GM23338 (cell line): Measurements from ENCODE around the gene SMTNL2. TPM values are rescaled to one million over a fixed set of nuclear protein-coding genes. Genes with fewer than 3 reads are reported as not detected.

ENCODE experiments used
- ATAC-seq: fragments of 200-7000 bp; cut with Tn5 transposase; 3 replicates; pipeline ENCODE4 v1.9.1; 2020
- DNase-seq: peaks from one replicate; pipeline ENCODE4 v3.0.0-alpha.2; 2015; ENCODE audit warnings: low spot score
- H2AFZ ChIP-seq: fragments of 200-600 bp; sonication (generic); 2 replicates; pipeline ENCODE4 v1.8.0; 2016; ENCODE audit warnings: antibody characterized with exemption, mild to moderate bottlenecking, moderate library complexity
- H3F3A ChIP-seq: fragments of 200-600 bp; sonication (generic); replicated peaks from 2 replicates; pipeline ENCODE4 v1.8.0; 2017; ENCODE audit warnings: antibody characterized with exemption, mixed run types, low read depth
- H3K27ac ChIP-seq: fragments of 200-600 bp; sonication (generic); 2 replicates; pipeline ENCODE4 v1.6.1; 2016; ENCODE audit warnings: low read depth
- H3K27me3 ChIP-seq: fragments of 200-600 bp; sonication (generic); 2 replicates; pipeline ENCODE4 v1.8.0; 2016; ENCODE audit warnings: mild to moderate bottlenecking, mixed run types, moderate library complexity; ENCODE audit not compliant: insufficient read depth
- H3K36me3 ChIP-seq: fragments of 200-600 bp; sonication (generic); 2 replicates; pipeline ENCODE4 v1.8.0; 2016; ENCODE audit warnings: mild to moderate bottlenecking; ENCODE audit not compliant: insufficient read depth
- H3K4me1 ChIP-seq: fragments of 200-600 bp; sonication (generic); 2 replicates; pipeline ENCODE4 v1.8.0; 2016; ENCODE audit warnings: mild to moderate bottlenecking, moderate library complexity; ENCODE audit not compliant: insufficient read depth
- H3K4me2 ChIP-seq: fragments of 200-600 bp; sonication (generic); 2 replicates; pipeline ENCODE4 v1.7.1; 2017; ENCODE audit warnings: mixed run types
- H3K4me3 ChIP-seq: fragments of 200-600 bp; sonication (generic); 2 replicates; pipeline ENCODE4 v1.6.1; 2016; ENCODE audit warnings: mixed run types
- H3K79me2 ChIP-seq: fragments of 200-600 bp; sonication (generic); replicated peaks from 2 replicates; pipeline ENCODE4 v1.8.0; 2017; ENCODE audit warnings: mild to moderate bottlenecking; ENCODE audit not compliant: insufficient read depth
- H3K9me2 ChIP-seq: fragments of 200-600 bp; sonication (generic); 2 replicates; pipeline ENCODE4 v1.8.0; 2017; ENCODE audit not compliant: insufficient read depth
- H4K20me1 ChIP-seq: fragments of 200-600 bp; sonication (generic); replicated peaks from 2 replicates; pipeline ENCODE4 v1.8.0; 2017; ENCODE audit warnings: mild to moderate bottlenecking; ENCODE audit not compliant: insufficient read depth
- H3K27ac Mint-ChIP-seq: 2 replicates; pipeline ENCODE4 v1.8.0; 2020; ENCODE audit warnings: inconsistent platforms, mild to moderate bottlenecking, moderate library complexity, mixed read lengths
- H3K27me3 Mint-ChIP-seq: 3 replicates; pipeline ENCODE4 v1.8.0; 2022; ENCODE audit warnings: low read depth, mild to moderate bottlenecking, moderate library complexity, mixed read lengths, inconsistent platforms; ENCODE audit not compliant: insufficient read depth, poor library complexity
- H3K36me3 Mint-ChIP-seq: 3 replicates; pipeline ENCODE4 v1.8.0; 2021; ENCODE audit warnings: low read depth, mild to moderate bottlenecking, inconsistent platforms, moderate library complexity, mixed read lengths
- H3K4me1 Mint-ChIP-seq: 3 replicates; pipeline ENCODE4 v1.8.0; 2020; ENCODE audit warnings: mild to moderate bottlenecking, inconsistent platforms, mixed read lengths
- H3K4me3 Mint-ChIP-seq: 3 replicates; pipeline ENCODE4 v1.8.0; 2021; ENCODE audit warnings: moderate library complexity, mild to moderate bottlenecking, inconsistent platforms, mixed read lengths
- H3K9me3 Mint-ChIP-seq: 3 replicates; pipeline ENCODE4 v1.8.0; 2020; ENCODE audit warnings: moderate library complexity, mild to moderate bottlenecking, inconsistent platforms, mixed read lengths
- CREB1 ChIP-seq: fragments of 250-450 bp; sonication (Bioruptor Pico); IDR thresholded peaks from 2 replicates; pipeline ENCODE4 v1.5.0; 2020; ENCODE audit warnings: low read depth, mild to moderate bottlenecking, moderate library complexity
- EZH2 ChIP-seq: fragments of 200-600 bp; sonication (generic); IDR thresholded peaks from one replicate; pipeline ENCODE4 v1.8.0; 2017; ENCODE audit warnings: antibody characterized with exemption, mild to moderate bottlenecking, low read depth; ENCODE audit not compliant: unreplicated experiment
- JUNB ChIP-seq: IDR thresholded peaks from one replicate; pipeline ENCODE4 v1.6.1; 2016; ENCODE audit warnings: antibody characterized with exemption; ENCODE audit not compliant: unreplicated experiment
- polyA plus RNA-seq: library from polyadenylated mRNA; unstranded; fragments of >200 nt; fragmentation: Nextera tagmentation; extraction: Ambion mirVana; gene quantifications from 2 replicates; pipeline ENCODE4 v1.2.1, GENCODE V29; 2016
- total RNA-seq: library from RNA; depleted of rRNA; stranded (reverse); fragments of >200 nt; shearing (Covaris generic); gene quantifications from 2 replicates; pipeline ENCODE4 v1.2.3, GENCODE V29; 2014
- TF ChIP-seq, protein P1 (sequence below): fragments of 250-450 bp; sonication (Bioruptor Pico); IDR thresholded peaks from 2 replicates; pipeline ENCODE4 v1.5.0; 2020; ENCODE audit warnings: mild to moderate bottlenecking, moderate library complexity

SMTNL2 gene
- total and polyA plus RNA-seq, 2 experiments from 2014 or later, result 1.3 to 4.3 TPM

GRCh38 chr17:4599505-4600281 is 15.4 kb downstream of the SMTNL2 start:
- Histone ChIP-seq H3K4me3 (peak overlapping the region; percentile 45), H3K4me1 (peaks cover 25% of the 10 kb centered on the region), H3K9me2 (no peaks in the 10 kb centered on the region), H3F3A (0 out of 2 replicates have a peak, but pooled peaks cover 9% of the 10 kb centered on the region), H3K4me2 (peak overlapping the region; percentile 74), H2AFZ (peak overlapping the region; percentile 94; the same call in 1 of the 2 replicates), H3K36me3 (no peaks in the 10 kb centered on the region), H3K27ac (no peak overlapping the region), H3K27me3 (no peaks in the 10 kb centered on the region), H3K79me2 (no peaks in the 10 kb centered on the region), H4K20me1 (no peaks in the 10 kb centered on the region)
- peak overlapping the region; percentile 61 for H3K4me3 Mint-ChIP-seq
- ATAC-seq (peak; percentile 70), DNase-seq (peak; percentile 74)
- peaks cover 20% of the 10 kb centered on the region for H3K27me3 Mint-ChIP-seq
- peak overlapping the region; percentile 73 for H3K27ac Mint-ChIP-seq
- H3K4me1 Mint-ChIP-seq, result peaks cover 38% of the 10 kb centered on the region
- H3K36me3 Mint-ChIP-seq, result no peaks in the 10 kb centered on the region
- no peaks in the 10 kb centered on the region for H3K9me3 Mint-ChIP-seq
- TF ChIP-seq CREB1 (CRISPR knock-in tag) (peak; percentile 9; the same call in 1 of the 2 replicates), JUNB (no peak), EZH2 (no peak)
- TF ChIP-seq, protein P1, sequence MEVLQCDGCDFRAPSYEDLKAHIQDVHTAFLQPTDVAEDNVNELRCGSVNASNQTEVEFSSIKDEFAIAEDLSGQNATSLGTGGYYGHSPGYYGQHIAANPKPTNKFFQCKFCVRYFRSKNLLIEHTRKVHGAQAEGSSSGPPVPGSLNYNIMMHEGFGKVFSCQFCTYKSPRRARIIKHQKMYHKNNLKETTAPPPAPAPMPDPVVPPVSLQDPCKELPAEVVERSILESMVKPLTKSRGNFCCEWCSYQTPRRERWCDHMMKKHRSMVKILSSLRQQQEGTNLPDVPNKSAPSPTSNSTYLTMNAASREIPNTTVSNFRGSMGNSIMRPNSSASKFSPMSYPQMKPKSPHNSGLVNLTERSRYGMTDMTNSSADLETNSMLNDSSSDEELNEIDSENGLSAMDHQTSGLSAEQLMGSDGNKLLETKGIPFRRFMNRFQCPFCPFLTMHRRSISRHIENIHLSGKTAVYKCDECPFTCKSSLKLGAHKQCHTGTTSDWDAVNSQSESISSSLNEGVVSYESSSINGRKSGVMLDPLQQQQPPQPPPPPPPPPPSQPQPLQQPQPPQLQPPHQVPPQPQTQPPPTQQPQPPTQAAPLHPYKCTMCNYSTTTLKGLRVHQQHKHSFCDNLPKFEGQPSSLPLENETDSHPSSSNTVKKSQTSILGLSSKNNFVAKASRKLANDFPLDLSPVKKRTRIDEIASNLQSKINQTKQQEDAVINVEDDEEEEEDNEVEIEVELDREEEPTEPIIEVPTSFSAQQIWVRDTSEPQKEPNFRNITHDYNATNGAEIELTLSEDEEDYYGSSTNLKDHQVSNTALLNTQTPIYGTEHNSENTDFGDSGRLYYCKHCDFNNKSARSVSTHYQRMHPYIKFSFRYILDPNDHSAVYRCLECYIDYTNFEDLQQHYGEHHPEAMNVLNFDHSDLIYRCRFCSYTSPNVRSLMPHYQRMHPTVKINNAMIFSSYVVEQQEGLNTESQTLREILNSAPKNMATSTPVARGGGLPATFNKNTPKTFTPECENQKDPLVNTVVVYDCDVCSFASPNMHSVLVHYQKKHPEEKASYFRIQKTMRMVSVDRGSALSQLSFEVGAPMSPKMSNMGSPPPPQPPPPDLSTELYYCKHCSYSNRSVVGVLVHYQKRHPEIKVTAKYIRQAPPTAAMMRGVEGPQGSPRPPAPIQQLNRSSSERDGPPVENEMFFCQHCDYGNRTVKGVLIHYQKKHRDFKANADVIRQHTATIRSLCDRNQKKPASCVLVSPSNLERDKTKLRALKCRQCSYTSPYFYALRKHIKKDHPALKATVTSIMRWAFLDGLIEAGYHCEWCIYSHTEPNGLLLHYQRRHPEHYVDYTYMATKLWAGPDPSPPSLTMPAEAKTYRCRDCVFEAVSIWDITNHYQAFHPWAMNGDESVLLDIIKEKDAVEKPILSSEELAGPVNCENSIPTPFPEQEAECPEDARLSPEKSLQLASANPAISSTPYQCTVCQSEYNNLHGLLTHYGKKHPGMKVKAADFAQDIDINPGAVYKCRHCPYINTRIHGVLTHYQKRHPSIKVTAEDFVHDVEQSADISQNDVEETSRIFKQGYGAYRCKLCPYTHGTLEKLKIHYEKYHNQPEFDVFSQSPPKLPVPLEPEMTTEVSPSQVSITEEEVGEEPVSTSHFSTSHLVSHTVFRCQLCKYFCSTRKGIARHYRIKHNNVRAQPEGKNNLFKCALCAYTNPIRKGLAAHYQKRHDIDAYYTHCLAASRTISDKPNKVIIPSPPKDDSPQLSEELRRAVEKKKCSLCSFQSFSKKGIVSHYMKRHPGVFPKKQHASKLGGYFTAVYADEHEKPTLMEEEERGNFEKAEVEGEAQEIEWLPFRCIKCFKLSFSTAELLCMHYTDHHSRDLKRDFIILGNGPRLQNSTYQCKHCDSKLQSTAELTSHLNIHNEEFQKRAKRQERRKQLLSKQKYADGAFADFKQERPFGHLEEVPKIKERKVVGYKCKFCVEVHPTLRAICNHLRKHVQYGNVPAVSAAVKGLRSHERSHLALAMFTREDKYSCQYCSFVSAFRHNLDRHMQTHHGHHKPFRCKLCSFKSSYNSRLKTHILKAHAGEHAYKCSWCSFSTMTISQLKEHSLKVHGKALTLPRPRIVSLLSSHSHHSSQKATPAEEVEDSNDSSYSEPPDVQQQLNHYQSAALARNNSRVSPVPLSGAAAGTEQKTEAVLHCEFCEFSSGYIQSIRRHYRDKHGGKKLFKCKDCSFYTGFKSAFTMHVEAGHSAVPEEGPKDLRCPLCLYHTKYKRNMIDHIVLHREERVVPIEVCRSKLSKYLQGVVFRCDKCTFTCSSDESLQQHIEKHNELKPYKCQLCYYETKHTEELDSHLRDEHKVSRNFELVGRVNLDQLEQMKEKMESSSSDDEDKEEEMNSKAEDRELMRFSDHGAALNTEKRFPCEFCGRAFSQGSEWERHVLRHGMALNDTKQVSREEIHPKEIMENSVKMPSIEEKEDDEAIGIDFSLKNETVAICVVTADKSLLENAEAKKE (CRISPR knock-in tag), result peak; percentile 6; the same call in 1 of the 2 replicates
